ENCODE measurements around the gene ACOT12.

DNA sequence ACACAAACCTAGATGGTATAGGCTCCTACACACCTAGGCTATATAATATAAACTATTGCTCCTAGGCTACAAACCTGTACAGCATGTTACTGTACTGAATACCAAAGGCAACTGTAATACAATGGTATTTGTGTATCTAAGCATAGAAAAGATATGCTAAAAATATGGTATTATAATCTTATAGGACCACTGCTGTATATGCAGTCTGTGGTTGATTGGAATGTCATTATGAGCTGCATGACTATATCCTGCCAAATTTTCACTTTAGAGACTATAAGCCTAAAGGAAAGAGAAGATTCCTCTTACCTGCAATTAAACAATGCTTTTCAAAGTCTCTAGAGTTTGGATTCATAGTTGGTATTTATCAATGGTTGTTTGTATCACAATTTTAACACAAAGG lies 24.7 kb upstream of the ACOT12 start:
- no peak for TF ChIP-seq CTCF (IDR thresholded peaks at IDR 0.05)
- TF ChIP-seq POLR2A (IDR thresholded peaks at IDR 0.05), result no peak
